GM18951 (cell line): ENCODE results near the gene DYDC2.

Source experiments
- POLR2A ChIP-seq: IDR thresholded peaks from 4 replicates; pipeline ENCODE4 v1.6.1; 2011; ENCODE audit warnings: mild to moderate bottlenecking; ENCODE audit not compliant: insufficient read length, insufficient read depth; ENCODE audit errors: extremely low read depth
- in situ Hi-C: fragments of 300-500 bp; cut with MboI; formaldehyde crosslinking; loops from one replicate; pipeline ENCODE4 v1.12.0; 2022; ENCODE audit warnings: low sequenced_read_pairs, mixed read lengths, inconsistent platforms; ENCODE audit not compliant: unreplicated experiment

DYDC2 gene, protein sequence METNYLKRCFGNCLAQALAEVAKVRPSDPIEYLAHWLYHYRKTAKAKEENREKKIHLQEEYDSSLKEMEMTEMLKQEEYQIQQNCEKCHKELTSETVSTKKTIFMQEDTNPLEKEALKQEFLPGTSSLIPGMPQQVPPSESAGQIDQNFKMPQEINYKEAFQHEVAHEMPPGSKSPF

DNA sequence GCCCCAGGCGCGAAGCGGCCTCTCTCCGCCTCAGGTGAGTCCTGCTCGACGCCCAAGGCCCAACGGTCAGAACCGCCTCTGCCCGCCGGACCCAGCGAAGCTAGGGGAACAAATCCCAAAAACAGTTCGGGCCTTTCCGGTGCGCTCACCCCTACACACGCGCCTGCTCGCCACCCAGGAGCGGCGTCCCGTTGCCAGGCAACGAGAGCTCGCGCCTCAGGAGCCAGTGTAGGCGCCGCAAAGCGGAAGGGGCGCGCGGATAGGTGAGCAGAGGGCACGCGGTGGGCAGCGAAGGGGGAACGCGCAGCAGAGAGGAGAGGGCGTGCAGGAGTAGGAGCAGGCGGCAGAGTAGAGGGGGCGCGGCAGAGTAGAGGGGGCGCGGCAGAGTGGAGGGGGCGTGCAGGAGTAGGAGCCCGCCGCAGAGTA, at the start of gene DYDC2, which contains the start of gene DYDC1:
TSS of gene DYDC2 (plus strand) at position 219 of the 426 bp plus-strand sequence. CDS start 5,663 bp downstream, outside the sequence.
TSS of gene DYDC1 (minus strand) at position 193 of the 426 bp plus-strand sequence. CDS start 4,154 bp downstream, outside the sequence.
- in situ Hi-C loops: no loop called here
- no peak for TF ChIP-seq POLR2A

DNA sequence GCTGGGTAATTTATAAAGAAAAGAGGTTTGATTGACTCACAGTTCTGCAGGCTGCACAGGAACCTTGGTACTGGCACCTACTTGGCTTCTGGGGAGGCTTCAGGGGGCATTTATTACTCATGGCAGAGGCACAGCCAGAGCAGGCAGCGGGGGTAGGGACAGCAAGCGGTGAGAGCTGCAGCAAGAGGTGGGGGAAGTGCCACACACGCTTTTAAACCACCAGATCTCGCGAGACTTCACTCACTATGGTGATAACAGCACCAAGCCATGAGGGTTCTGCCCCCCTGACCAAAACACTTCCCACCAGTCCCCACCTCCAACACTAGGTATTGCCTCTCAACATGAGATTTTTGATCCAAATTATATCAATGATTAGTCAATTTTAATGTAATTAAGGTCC, 43.1 kb upstream of the DYDC2 start:
- TF ChIP-seq POLR2A: no peak
- in situ Hi-C loops: no loop called here

DNA sequence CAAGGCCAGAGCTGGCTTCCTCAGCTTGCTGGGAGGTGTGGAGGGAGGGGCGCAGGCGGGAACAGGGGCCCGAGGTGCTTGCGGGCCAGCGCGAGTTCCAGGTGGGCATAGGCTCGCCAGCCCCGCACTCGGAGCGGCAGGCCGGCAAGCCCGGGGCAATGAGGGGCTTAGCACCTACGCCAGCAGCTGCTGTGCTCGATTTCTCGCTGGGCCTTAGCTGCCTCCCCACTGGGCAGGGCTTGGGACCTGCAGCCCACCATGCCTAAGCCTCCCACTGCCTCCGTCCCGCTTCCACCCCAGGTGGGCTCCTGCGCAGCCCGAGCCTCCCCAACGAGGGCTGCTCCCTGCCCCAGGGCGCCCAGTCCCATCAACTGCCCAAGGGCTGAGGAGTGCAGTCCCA, 41.2 kb upstream of the DYDC2 start:
- in situ Hi-C loops: no loop called here
- no peak for TF ChIP-seq POLR2A

DNA sequence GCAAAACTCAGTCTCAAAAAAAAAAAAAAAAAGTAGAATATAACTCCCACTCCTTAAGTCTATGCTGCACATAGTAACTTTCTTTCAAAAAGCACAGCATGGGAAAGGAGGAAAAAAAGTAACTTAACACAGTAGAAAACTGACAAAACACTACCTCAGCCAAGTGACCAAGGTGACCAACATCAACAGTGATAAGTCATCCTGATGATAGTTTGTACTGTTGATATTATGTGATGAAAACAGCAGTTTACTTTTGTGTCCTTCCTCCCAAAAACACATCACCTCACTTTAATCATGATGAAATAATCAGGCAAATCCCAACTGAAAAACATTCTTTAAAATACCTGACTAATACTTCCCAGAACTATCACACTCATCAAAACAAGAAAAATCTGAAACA, 37.8 kb upstream of the DYDC2 start:
- no peak for TF ChIP-seq POLR2A
- in situ Hi-C loops: no loop called here

DNA sequence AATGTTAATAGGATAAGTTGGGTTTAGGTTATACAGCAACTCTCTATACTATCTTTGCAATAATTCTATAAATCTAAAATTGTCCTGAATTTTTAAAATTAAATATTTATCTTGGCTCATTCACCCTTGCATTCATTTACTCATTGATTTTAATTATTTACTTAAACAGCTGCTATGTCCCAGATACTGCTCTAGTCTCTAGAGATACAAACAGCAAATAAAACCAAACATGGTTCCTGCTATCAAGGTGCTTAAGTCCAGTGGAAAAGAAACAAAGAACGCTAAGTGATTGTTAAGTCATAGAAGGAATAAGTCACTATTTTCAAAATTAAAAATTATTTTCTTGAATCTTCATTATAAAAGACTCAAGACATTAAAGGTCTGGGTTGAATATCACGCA, 37.3 kb upstream of the DYDC2 start:
- in situ Hi-C loops: no loop called here
- no peak for TF ChIP-seq POLR2A

DNA sequence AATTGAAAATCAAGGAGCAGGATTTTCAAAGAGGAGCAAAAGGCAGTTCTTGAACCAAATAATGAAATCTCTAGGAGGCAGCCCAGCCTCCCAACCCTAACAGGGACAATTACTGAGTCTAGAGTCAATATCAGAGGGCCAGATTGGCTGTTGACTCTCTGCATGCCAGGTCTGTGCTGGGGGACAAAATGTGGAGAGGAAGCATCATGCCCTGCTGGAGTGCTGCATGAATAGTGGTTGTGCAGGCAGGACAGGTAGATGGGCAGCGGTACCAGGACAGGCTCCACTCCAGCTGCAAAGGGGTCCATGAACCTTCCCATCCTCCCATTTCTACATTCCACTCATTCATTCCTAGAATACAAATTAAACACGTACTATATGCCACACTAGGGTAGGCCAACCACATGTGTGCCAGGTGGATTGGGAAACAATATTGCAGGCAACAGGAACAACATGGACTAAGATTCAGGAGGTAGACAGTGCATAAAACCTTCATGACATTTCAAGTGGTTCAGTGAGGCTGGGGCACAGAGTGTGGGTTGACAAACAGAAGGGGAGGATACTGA, 36.8 kb upstream of the DYDC2 start:
- in situ Hi-C loops: no loop called here
- TF ChIP-seq POLR2A: no peak

DNA sequence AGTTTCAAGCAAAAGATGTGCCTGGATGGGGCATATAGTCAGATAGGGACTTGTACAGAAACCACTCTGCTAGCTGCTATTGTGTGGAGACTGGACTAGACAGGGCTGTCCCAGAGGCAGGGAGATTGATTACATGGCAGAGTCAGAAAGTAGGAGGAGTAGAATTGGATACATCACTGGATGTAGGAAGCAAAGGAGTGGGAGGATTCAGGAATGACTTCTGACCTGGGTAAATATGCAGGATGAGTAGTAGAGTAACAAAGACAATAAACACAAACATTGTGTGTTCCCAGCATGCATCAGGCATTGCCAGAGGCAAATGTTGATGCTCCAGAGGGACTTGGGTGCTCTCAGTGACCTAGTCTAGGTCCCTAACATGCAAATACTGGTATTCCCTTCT, 36.2 kb upstream of the DYDC2 start:
- in situ Hi-C loops: no loop called here
- TF ChIP-seq POLR2A: no peak

DNA sequence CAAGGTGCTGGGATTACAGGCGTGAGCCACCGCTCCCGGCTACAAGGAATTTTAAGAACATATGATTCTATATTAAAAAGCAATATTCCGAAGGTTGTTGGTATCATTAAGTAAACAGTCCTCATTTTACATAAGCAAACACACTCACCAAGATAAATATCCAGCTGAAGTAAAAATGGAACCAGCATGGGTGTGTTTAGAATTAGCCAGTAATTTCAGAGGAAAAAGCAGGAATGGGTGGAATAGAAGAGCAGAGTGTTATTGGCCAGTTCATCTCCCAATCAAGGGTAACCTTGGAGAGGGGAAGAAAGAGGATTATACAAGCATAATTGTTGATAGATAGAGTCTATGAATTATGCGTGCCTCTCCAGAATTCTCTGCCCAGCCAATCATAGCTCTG, 35.4 kb upstream of the DYDC2 start:
- TF ChIP-seq POLR2A: no peak
- in situ Hi-C loops: no loop called here

DNA sequence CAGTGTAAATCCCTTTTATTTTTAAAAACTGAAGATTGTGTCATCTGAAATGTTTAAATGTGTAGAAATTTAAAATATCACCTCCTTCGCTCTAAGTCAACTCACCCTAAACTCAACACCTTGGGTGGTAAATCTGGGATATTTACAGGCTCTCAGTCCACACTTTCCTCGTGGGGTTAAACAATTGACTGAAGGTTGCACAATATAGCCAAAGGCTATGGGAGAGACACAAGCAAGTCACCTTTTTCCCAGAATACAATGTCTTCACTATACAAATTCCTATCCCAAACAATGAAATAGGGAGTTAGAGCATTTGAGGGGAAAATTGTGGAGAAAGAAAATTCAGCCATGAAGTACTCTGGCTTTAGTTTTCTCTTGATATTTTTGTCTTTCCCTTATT, 34.4 kb upstream of the DYDC2 start:
- TF ChIP-seq POLR2A: no peak
- in situ Hi-C loops: no loop called here

DNA sequence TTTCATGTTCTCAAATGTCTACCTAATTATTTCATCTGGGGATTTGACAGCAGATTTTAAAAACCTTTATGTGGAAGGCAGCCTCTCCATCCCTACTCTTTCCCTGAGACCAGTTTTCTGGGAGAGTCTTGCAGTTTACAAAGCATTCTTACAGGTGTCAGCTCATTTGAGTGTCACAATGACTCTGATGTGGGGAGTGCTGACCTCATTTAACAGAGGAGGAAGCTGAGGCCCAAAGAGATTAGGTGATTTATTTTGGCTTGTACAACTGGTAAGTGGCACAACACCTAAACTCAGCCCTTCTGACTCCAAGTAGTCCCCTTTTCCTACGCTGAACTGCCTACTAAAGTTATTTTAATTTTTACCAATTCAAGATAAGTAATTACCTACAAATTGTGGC, 33.9 kb upstream of the DYDC2 start:
- in situ Hi-C loops: no loop called here
- TF ChIP-seq POLR2A: no peak

DNA sequence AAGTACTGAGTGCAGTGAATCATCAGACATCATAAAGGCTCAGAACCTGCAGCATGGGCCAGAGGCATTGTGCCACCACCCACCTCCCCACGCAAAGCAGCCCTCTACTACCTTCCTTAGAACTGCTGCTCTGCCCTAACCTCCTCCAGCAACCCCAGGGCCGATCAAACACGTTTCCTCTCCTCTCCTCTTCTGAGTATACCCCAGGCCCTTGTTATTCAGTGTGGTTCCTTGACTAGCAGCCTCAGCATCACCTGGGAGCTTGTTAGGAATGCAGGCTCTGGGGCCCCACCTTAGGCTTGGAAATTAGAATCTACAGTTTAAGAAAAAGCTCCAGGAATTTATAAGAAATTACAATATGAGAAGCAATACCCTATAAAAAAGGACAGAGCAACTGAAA, 33.3 kb upstream of the DYDC2 start:
- in situ Hi-C loops: no loop called here
- TF ChIP-seq POLR2A: no peak

DNA sequence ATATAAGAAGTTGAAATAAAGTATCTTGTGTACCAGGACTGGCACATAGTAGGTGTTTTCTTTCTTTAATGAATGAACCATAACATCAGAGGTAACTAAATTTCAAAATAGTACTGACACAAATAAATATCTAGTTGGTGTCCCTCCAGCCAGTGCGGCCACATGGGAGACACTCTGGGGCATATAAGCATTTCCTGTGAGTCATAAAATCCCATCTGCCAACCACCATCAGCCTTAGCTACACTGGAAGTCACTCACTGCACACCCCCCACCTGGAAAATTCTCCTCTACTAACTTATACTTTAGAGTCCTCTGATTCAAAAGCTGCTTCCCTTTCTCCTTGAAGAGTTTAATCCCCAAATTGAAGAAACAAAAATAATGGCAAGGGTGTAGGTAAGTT, 32.5 kb upstream of the DYDC2 start:
- in situ Hi-C loops: no loop called here
- TF ChIP-seq POLR2A: no peak

DNA sequence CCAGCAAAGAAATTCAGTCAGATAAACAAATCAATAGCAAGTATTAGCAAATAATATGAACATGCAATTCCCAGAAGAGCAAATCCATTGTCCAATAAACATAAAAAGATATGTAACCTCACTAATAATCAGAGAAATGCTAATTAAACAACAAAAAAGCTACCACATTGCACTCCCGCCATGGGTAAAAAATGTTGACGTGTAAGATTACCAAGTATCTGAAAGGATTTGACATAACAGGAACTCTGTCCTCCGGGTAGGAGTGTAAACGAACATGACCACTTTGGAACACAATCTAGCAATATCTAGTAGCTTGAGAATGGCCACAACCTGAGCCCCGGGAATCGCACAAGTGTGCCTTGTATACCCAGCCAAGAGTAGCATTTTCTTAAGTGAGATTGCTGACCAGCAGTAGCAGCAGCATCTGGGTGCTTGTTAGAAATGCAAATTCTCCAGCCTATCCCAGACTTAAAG, 31.7 kb upstream of the DYDC2 start:
- in situ Hi-C loops: no loop called here
- no peak for TF ChIP-seq POLR2A

DNA sequence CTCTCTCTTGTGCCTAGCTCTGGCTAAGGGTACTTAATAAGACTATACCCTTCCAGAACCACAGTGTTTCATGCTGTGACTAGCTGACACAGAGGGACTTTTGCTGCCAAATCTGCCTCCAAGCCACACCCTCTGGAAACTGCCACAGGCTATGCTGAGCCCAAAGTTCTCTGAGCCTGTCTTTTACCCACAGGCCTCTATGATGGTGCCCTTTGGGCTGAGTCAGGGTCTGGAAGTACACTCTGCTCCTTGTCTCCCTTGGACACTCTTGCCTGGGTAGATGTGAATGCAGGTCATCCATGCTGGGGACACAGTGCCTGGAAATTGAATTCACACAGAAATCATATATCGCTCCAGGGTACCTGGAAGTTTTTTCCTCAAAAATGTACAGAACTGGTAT, 22.6 kb upstream of the DYDC2 start:
- no peak for TF ChIP-seq POLR2A
- in situ Hi-C loops: no loop called here
